IPS-15b (cell line): ENCODE results near the gene GPR183.
"Not testable (repeated sequence)": the region's sequence is repeated elsewhere in the genome, so short reads cannot be mapped to it uniquely, and the experiment has no call there.

Source experiments
- H3K27me3 ChIP-seq: one replicate; pipeline ENCODE4 v1.6.1; 2013; ENCODE audit warnings: low read length; ENCODE audit not compliant: control insufficient read depth, insufficient read depth
- H3K36me3 ChIP-seq: one replicate; pipeline ENCODE4 v1.6.1; 2013; ENCODE audit warnings: low read length; ENCODE audit not compliant: control insufficient read depth, insufficient read depth
- H3K4me1 ChIP-seq: one replicate; pipeline ENCODE4 v1.6.1; 2013; ENCODE audit warnings: mild to moderate bottlenecking, low read length; ENCODE audit not compliant: control insufficient read depth, insufficient read depth
- H3K4me3 ChIP-seq: one replicate; pipeline ENCODE4 v1.5.1; 2013; ENCODE audit warnings: low read depth, low read length
- H3K9ac ChIP-seq: one replicate; pipeline ENCODE4 v1.6.1; 2013; ENCODE audit warnings: low read depth, mild to moderate bottlenecking, low read length
- H3K9me3 ChIP-seq: one replicate; pipeline ENCODE4 v1.6.1; 2013; ENCODE audit warnings: mild to moderate bottlenecking, low read length; ENCODE audit not compliant: control insufficient read depth, insufficient read depth

Gene GPR183

GRCh38 chr13:99258946-99259345 is 48.3 kb downstream of the GPR183 start:
- Histone ChIP-seq H3K9me3 (no peaks in the 10 kb centered on the region), H3K27me3 (no peaks in the 10 kb centered on the region), H3K36me3 (no peaks in the 10 kb centered on the region), H3K9ac (no peak overlapping the region), H3K4me3 (no peak overlapping the region), H3K4me1 (no peaks in the 10 kb centered on the region)

- Histone ChIP-seq H3K9me3 (no peaks in the 10 kb centered on the region), H3K9ac (no peak within 1 kb of the TSS), H3K27me3 (no peaks in the 10 kb centered on the region), H3K4me1 (no peaks in the 10 kb centered on the region), H3K4me3 (no peak within 1 kb of the TSS), H3K36me3 (no peaks in the 10 kb centered on the region)
These were observed 48.9 kb downstream of the GPR183 start, which contains the start of gene GPR18 for GRCh38 chr13:99258210-99258860. TSS of gene GPR18 (minus strand) at chr13:99258379. CDS start at chr13:99255872, 2,507 bp downstream.

- H3K4me1 ChIP-seq, result no peaks in the 10 kb centered on the region
- H3K9ac ChIP-seq, result no peak overlapping the region
- no peaks in the 10 kb centered on the region for H3K36me3 ChIP-seq
- no peak overlapping the region for H3K4me3 ChIP-seq
- no peaks in the 10 kb centered on the region for H3K9me3 ChIP-seq
- no peaks in the 10 kb centered on the region for H3K27me3 ChIP-seq
These were observed 49.9 kb downstream of the GPR183 start for GRCh38 chr13:99257291-99257690.

- no peaks in the 10 kb centered on the region for H3K9me3 ChIP-seq
- H3K9ac ChIP-seq, result no peak overlapping the region
- H3K36me3 ChIP-seq, result no peaks in the 10 kb centered on the region
- H3K4me3 ChIP-seq, result no peak overlapping the region
- H3K4me1 ChIP-seq, result no peaks in the 10 kb centered on the region
- no peaks in the 10 kb centered on the region for H3K27me3 ChIP-seq
These were observed 50.5 kb downstream of the GPR183 start for GRCh38 chr13:99256709-99257108.

- Histone ChIP-seq H3K4me1 (no peaks in the 10 kb centered on the region), H3K9ac (no peak overlapping the region), H3K9me3 (no peaks in the 10 kb centered on the region), H3K36me3 (no peaks in the 10 kb centered on the region), H3K4me3 (no peak overlapping the region), H3K27me3 (no peaks in the 10 kb centered on the region)
These were observed 50.9 kb downstream of the GPR183 start for GRCh38 chr13:99256283-99256682.

GRCh38 chr13:99255271-99255670 is 51.9 kb downstream of the GPR183 start:
- Histone ChIP-seq H3K4me1 (no peaks in the 10 kb centered on the region), H3K9ac (no peak overlapping the region), H3K9me3 (no peaks in the 10 kb centered on the region), H3K36me3 (no peaks in the 10 kb centered on the region), H3K27me3 (no peaks in the 10 kb centered on the region), H3K4me3 (no peak overlapping the region)

GRCh38 chr13:99254830-99255229 is 52.4 kb downstream of the GPR183 start:
- Histone ChIP-seq H3K36me3 (no peaks in the 10 kb centered on the region), H3K9ac (no peak overlapping the region), H3K4me1 (no peaks in the 10 kb centered on the region), H3K9me3 (no peaks in the 10 kb centered on the region), H3K4me3 (no peak overlapping the region), H3K27me3 (no peaks in the 10 kb centered on the region)

- Histone ChIP-seq H3K4me1 (no peaks in the 10 kb centered on the region), H3K9me3 (no peaks in the 10 kb centered on the region), H3K36me3 (no peaks in the 10 kb centered on the region), H3K4me3 (no peak overlapping the region), H3K27me3 (no peaks in the 10 kb centered on the region), H3K9ac (no peak overlapping the region)
These were observed 55.3 kb downstream of the GPR183 start for GRCh38 chr13:99251921-99252320.

GRCh38 chr13:99250982-99251825 is 56.0 kb downstream of the GPR183 start:
- Histone ChIP-seq H3K36me3 (no peaks in the 10 kb centered on the region), H3K9me3 (no peaks in the 10 kb centered on the region), H3K4me3 (no peak overlapping the region), H3K27me3 (no peaks in the 10 kb centered on the region), H3K9ac (no peak overlapping the region), H3K4me1 (no peaks in the 10 kb centered on the region)

- not testable (repeated sequence) for H3K4me1 ChIP-seq, H3K9ac ChIP-seq, H3K27me3 ChIP-seq, H3K36me3 ChIP-seq, H3K9me3 ChIP-seq, H3K4me3 ChIP-seq
These were observed 57.6 kb downstream of the GPR183 start for GRCh38 chr13:99249606-99250005.

GRCh38 chr13:99249178-99249577 is 58.0 kb downstream of the GPR183 start:
- H3K9me3 ChIP-seq, H3K27me3 ChIP-seq, H3K9ac ChIP-seq, H3K36me3 ChIP-seq, H3K4me3 ChIP-seq, H3K4me1 ChIP-seq: not testable (repeated sequence)

- H3K36me3 ChIP-seq, result peaks cover 3% of the 10 kb centered on the region
- H3K9me3 ChIP-seq, result no peaks in the 10 kb centered on the region
- H3K9ac ChIP-seq, result no peak overlapping the region
These were observed 61.1 kb downstream of the GPR183 start for GRCh38 chr13:99246100-99246499.

More at GRCh38 chr13:99246100-99246499, 61.1 kb downstream of the GPR183 start:
- no peaks in the 10 kb centered on the region for H3K27me3 ChIP-seq
- H3K4me1 ChIP-seq, result no peaks in the 10 kb centered on the region
- no peak overlapping the region for H3K4me3 ChIP-seq
